MV-4-11 (cell line): ENCODE data around the gene CLASP1.
"Not testable (repeated sequence)": the region's sequence is repeated elsewhere in the genome, so short reads cannot be mapped to it uniquely, and the experiment has no call there.

Experiments used
- DNase-seq: peaks from one replicate; lab custom pipeline; 2025; lab: John Stamatoyannopoulos, UW

Gene CLASP1

GRCh38 chr2:121502246-121502645, 147.0 kb downstream of the CLASP1 start:
- DNase-seq = no peak

- DNase-seq = no peak
Measured at GRCh38 chr2:121501554-121501953, 147.7 kb downstream of the CLASP1 start.

- no peak for DNase-seq
Measured at GRCh38 chr2:121501031-121501430, 148.2 kb downstream of the CLASP1 start.

GRCh38 chr2:121498731-121499130, 150.5 kb downstream of the CLASP1 start:
- DNase-seq = no peak

- DNase-seq = no peak
Measured at GRCh38 chr2:121492409-121492808, 156.9 kb downstream of the CLASP1 start.

- no peak for DNase-seq
Measured at GRCh38 chr2:121491518-121491917, 157.7 kb downstream of the CLASP1 start.

GRCh38 chr2:121490584-121491133, 158.6 kb downstream of the CLASP1 start:
- no peak for DNase-seq

- DNase-seq = no peak
Measured at GRCh38 chr2:121489911-121490583, 159.2 kb downstream of the CLASP1 start.

GRCh38 chr2:121489284-121489683, 160.0 kb downstream of the CLASP1 start:
- DNase-seq = no peak

- no peak for DNase-seq
Measured at GRCh38 chr2:121486191-121486790, 163.0 kb downstream of the CLASP1 start.

GRCh38 chr2:121485039-121485438, 164.2 kb downstream of the CLASP1 start:
- DNase-seq = no peak

GRCh38 chr2:121483846-121484245, 165.4 kb downstream of the CLASP1 start:
- peak; percentile 28 for DNase-seq

- DNase-seq = no peak
Measured at GRCh38 chr2:121483021-121483420, 166.2 kb downstream of the CLASP1 start.

- no peak for DNase-seq
Measured at GRCh38 chr2:121480826-121481225, 168.4 kb downstream of the CLASP1 start.

- no peak for DNase-seq
Measured at GRCh38 chr2:121479882-121480522, 169.3 kb downstream of the CLASP1 start.

GRCh38 chr2:121478996-121479745, 170.1 kb downstream of the CLASP1 start:
- no peak for DNase-seq

- DNase-seq = not testable (repeated sequence)
Measured at GRCh38 chr2:121478358-121478995, 170.8 kb downstream of the CLASP1 start.

GRCh38 chr2:121476684-121477083, 172.6 kb downstream of the CLASP1 start:
- DNase-seq = no peak

- DNase-seq = no peak
Measured at GRCh38 chr2:121475811-121476571, 173.3 kb downstream of the CLASP1 start.

GRCh38 chr2:121473512-121473911, 175.8 kb downstream of the CLASP1 start:
- no peak for DNase-seq

GRCh38 chr2:121472470-121472993, 176.7 kb downstream of the CLASP1 start:
- no peak for DNase-seq
